Right lobe of liver (tissue), 6 donors: ENCODE data around the gene TBC1D20. TPM values are rescaled to one million over a fixed set of nuclear protein-coding genes. Genes with fewer than 3 reads are reported as not detected.

Experiments used
- ATAC-seq, 4 donors: fragments of 200-7000 bp; cut with Tn5 transposase; one replicate each; pipeline ENCODE4 v1.9.1; 2020; ENCODE audit warnings: mild to moderate bottlenecking in 4 of 4, moderate library complexity in 4 of 4
- DNase-seq, 3 donors: peaks; one replicate each; pipeline ENCODE4 v3.0.0-alpha.2; 2020
- H3K27ac ChIP-seq, 3 donors: fragments of 200-600 bp; one replicate each; pipeline ENCODE4 v1.8.0; 2022
- H3K27me3 ChIP-seq, 2 donors: fragments of 200-600 bp; one replicate each; pipeline ENCODE4 v1.8.0; 2022
- H3K36me3 ChIP-seq, 4 donors: fragments of 200-600 bp; sonication (generic) in 1 of 4; one replicate each; pipeline versions ENCODE4 v1.5.1 to v1.8.0; 2017 to 2022; ENCODE audit warnings: control low read depth in 1 of 4
- H3K4me1 ChIP-seq, 4 donors: fragments of 200-600 bp; sonication (generic) in 1 of 4; one replicate each; pipeline versions ENCODE4 v1.5.1 to v1.8.0; 2017 to 2022; ENCODE audit warnings: control low read depth in 1 of 4
- H3K4me3 ChIP-seq, 3 donors: fragments of 200-600 bp; one replicate each; pipeline ENCODE4 v1.8.0; 2022
- H3K9me3 ChIP-seq, 4 donors: fragments of 200-600 bp; sonication (generic) in 1 of 4; one replicate each; pipeline versions ENCODE4 v1.5.1 to v1.8.0; 2017 to 2022; ENCODE audit warnings: control low read depth in 1 of 4
- POLR2A ChIP-seq: fragments of 450-650 bp; IDR thresholded peaks from one replicate; pipeline ENCODE4 v1.6.1; 2017; ENCODE audit warnings: antibody characterized with exemption, mild to moderate bottlenecking
- WGBS: methylation state at CpG from one replicate; pipeline ENCODE4 v1.1.6; 2018; ENCODE audit warnings: low coverage, low lambda C conversion rate; ENCODE audit not compliant: insufficient coverage; ENCODE audit errors: missing lambda C conversion rate; 5-methylcytosine and 5-hydroxymethylcytosine counted together
- intact Hi-C, 2 donors: fragments of 100-400 bp; cut with DNase I; formaldehyde crosslinking; loops; one replicate each; pipeline versions ENCODE4 v1.11.2 to v1.14.1; 2022
- total RNA-seq, 6 experiments: library from RNA; depleted of rRNA in 2 of 6; stranded (reverse); fragments of >200 nt in 2 of 6; fragmentation: NEBNext Ultra II Directional in 3 of 6; extraction: Animal tissue kit (Norgen Biotek cat#: 25700) in 3 of 6; gene quantifications; one replicate each; pipeline versions ENCODE4 v1.1.0 to v1.2.4, GENCODE V29; 2016 to 2023
- TF ChIP-seq, protein P1 (sequence below), 4 donors: fragments of 200-600 bp in 3 of 4; fragments of 450-650 bp in 1 of 4; IDR thresholded peaks; one replicate each; pipeline versions ENCODE4 v1.5.1 to v1.8.0; 2016 to 2022; ENCODE audit warnings: antibody characterized with exemption in 4 of 4, mild to moderate bottlenecking in 2 of 4
- donor health status: DM: no; HTN: yes; CAD: no.
- donor health status: DM: no; HTN: no; CAD: no.
- donor health status: DM: no; HTN: no; CAD: no.
- donor health status: DM: no; HTN: yes; CAD: no.
- donor health status: DM: no; HTN: yes; CAD: no.

TBC1D20 gene
- total RNA-seq, 6 experiments from 2014 or later = 10.8 to 21.4 (median 13.9) TPM

- Histone ChIP-seq H3K9me3 (no peaks in the 10 kb centered on the region), H3K27ac (peak overlapping the region in 2 of 3 donors; percentile 46 to 58), H3K27me3 (no peaks in the 10 kb centered on the region), H3K4me1 (peaks cover 0 to 18% (median 8%) of the 10 kb centered on the region in 4 donors), H3K4me3 (no peak overlapping the region), H3K36me3 (peaks cover 0 to 46% (median 15%) of the 10 kb centered on the region in 4 donors)
- no peak for TF ChIP-seq POLR2A
- TF ChIP-seq, protein P1, sequence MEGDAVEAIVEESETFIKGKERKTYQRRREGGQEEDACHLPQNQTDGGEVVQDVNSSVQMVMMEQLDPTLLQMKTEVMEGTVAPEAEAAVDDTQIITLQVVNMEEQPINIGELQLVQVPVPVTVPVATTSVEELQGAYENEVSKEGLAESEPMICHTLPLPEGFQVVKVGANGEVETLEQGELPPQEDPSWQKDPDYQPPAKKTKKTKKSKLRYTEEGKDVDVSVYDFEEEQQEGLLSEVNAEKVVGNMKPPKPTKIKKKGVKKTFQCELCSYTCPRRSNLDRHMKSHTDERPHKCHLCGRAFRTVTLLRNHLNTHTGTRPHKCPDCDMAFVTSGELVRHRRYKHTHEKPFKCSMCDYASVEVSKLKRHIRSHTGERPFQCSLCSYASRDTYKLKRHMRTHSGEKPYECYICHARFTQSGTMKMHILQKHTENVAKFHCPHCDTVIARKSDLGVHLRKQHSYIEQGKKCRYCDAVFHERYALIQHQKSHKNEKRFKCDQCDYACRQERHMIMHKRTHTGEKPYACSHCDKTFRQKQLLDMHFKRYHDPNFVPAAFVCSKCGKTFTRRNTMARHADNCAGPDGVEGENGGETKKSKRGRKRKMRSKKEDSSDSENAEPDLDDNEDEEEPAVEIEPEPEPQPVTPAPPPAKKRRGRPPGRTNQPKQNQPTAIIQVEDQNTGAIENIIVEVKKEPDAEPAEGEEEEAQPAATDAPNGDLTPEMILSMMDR (IDR thresholded peaks at IDR 0.05) = no peak
- DNase-seq (peak in 1 of 3 donors; percentile 54), ATAC-seq (peak; percentile 84 to 94 (median 86))
- WGBS = 21% methylated on average over 2 of the region's 2 CpGs
- intact Hi-C loops = no loop called here
These were observed 33.9 kb upstream of the TBC1D20 start for GRCh38 chr20:496126-496696.

GRCh38 chr20:492159-492558 lies 29.8 kb upstream of the TBC1D20 start:
- ATAC-seq = no peak
- DNase-seq = no peak
- intact Hi-C loops = no loop called here
- Histone ChIP-seq H3K27ac (no peak overlapping the region), H3K4me3 (no peak overlapping the region), H3K36me3 (peaks cover 10 to 56% (median 25%) of the 10 kb centered on the region in 4 donors), H3K27me3 (no peaks in the 10 kb centered on the region), H3K4me1 (peaks cover 0 to 17% (median 8%) of the 10 kb centered on the region in 4 donors), H3K9me3 (no peaks in the 10 kb centered on the region)
- WGBS = 97% methylated on average over 5 of the region's 5 CpGs
- TF ChIP-seq POLR2A = no peak
- TF ChIP-seq, protein P1 (IDR thresholded peaks at IDR 0.05) = no peak

DNA sequence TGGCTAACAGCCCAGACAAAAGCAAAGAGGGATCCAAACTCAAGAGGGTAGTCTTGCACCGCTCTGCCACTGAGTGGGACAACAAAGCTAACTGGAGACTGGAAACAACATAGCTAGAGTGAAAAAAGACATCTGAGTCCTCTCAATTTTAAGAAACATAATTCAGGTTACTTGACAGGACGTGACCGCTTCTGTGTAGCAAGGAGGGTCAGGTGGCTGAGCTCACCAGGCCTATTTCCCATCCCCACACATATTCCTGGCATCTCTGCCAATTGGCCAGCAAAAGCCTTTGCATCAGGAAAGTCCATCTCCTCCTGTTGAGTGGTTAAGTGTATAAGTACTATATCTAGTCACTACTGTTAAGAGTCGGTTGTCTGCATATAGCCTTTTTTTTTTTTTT lies 25.3 kb upstream of the TBC1D20 start:
- H3K4me1 ChIP-seq = peaks cover 0 to 13% (median 0%) of the 10 kb centered on the region in 4 donors
- TF ChIP-seq POLR2A = no peak
- TF ChIP-seq, protein P1 (IDR thresholded peaks at IDR 0.05) = no peak
- ATAC-seq (no peak), DNase-seq (no peak)
- peaks cover 10 to 69% (median 35%) of the 10 kb centered on the region in 4 donors for H3K36me3 ChIP-seq
- H3K4me3 ChIP-seq = no peak overlapping the region
- intact Hi-C loops = loop anchor here (5.0 to 10.0 kb wide), 2 partner anchors 130 to 133 kb away; no protein-coding TSS in a partner anchor
- H3K27me3 ChIP-seq = no peaks in the 10 kb centered on the region
- no peak overlapping the region for H3K27ac ChIP-seq
- no peaks in the 10 kb centered on the region for H3K9me3 ChIP-seq
- WGBS = 100% methylated on average over 3 of the region's 4 CpGs

DNA sequence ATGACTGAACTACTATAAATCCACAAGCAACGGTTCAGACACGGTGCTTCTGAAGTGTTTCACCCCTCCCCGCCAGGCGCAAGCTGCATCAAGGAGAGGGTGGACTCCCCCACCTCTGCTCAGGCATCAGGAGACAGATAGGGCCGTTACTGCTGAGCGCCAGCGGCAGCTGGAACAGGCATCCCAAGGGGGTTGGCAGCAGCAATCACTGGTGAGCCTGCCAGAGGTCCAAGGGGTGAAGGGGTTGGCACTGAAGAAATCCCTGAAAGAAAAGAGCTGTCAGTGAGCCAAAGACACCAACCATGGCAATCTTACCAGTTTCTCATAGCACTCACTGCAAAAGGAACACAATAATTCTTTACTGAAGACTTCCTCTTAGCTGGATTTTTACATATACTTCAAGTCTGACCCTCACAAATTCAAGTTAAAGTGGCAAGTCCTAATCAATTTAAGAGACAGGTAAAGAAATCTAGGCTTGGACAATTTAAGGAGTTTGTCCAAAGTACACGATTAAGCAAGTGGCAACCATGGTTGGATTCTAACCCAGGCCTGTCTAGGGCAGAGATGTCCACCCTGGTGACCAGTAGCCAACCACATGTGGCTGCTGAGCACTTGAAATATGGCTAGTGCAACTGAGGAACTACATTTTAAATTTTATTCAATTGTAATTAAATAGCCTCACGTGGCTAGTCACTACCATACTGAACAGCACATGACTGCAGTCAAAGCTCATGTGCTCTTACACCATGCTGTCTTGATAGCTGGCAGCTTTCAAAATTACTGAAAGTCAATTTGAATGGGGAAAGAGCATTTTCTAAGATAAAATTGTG lies 21.7 kb upstream of the TBC1D20 start:
- DNase-seq = peak in 2 of 3 donors; percentile 63 to 72

More for the DNA sequence above, 21.7 kb upstream of the TBC1D20 start:
- no peaks in the 10 kb centered on the region for H3K9me3 ChIP-seq
- H3K4me1 ChIP-seq = peaks cover 0 to 21% (median 0%) of the 10 kb centered on the region in 4 donors
- H3K36me3 ChIP-seq = peaks cover 5 to 48% (median 29%) of the 10 kb centered on the region in 4 donors
- TF ChIP-seq, protein P1 (IDR thresholded peaks at IDR 0.05) = no peak
- no peak for TF ChIP-seq POLR2A
- no peak overlapping the region for H3K4me3 ChIP-seq
- 50% methylated on average over 8 of the region's 9 CpGs for WGBS
- no peaks in the 10 kb centered on the region for H3K27me3 ChIP-seq
- peak in 3 of 4 donors; percentile 59 to 80 (median 67) for ATAC-seq
- no peak overlapping the region for H3K27ac ChIP-seq
- intact Hi-C loops = loop anchor here in 1 of 2 donors (10.0 kb wide), 1 partner anchor 129 kb away; no protein-coding TSS in a partner anchor
